Ecto neural progenitor cell (in vitro differentiated cells): ENCODE measurements around the gene EHD4.

Experiments
- DNase-seq: peaks from one replicate; pipeline ENCODE4 v3.0.0-alpha.2; 2018; ENCODE audit warnings: low spot score

Gene EHD4

GRCh38 chr15:41895491-41895890, 76.9 kb downstream of the EHD4 start:
- DNase-seq, result no peak

- DNase-seq, result no peak
Observed at GRCh38 chr15:41894791-41895463, 77.4 kb downstream of the EHD4 start.

GRCh38 chr15:41894251-41894790, 78.0 kb downstream of the EHD4 start:
- no peak for DNase-seq

DNA sequence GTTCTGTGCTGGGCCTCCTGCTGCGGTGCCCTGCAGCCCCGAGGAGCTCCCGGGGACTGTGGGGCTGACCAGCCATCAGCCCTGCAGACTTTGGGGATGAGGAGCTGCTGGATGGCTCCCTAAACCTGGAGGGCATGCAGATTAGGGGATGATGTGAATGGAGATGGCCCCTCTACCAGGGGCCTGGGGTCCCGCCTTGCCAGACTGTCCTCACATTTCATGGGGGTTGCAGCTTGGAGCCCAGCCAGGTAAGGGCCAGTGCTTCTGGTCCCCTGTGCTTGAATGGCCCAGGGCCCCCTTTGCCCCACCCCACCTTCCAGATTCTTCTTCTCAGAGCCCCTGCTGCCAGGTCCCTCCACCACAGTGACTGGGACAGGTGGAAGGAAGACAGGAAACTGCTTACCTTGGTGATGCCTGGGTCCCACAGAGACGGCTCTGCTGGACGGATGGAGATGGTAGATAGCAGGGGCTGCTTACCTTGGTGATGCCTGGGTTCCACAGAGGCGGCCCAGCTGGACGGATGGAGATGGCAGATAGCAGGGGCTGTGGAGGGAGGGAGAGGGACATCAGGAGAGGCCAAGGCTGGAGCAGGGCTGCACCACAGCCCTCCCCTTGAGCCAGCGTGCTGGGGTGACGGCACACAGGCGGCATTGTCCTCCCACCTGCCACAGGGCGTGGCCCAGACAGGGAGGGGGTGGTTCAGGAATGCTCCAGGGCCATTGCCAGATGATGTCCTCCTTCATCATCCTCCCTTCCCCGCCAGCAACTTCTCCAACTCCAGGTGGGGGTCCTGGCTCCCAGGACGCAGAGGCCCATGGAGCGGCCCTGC, 78.7 kb downstream of the EHD4 start, which contains the start of gene SPTBN5:
Gene SPTBN5, minus strand, starts transcription at position 632 of the 829 bp plus-strand sequence. Its CDS starts 556 bp downstream, at position 76.
- DNase-seq, result no peak

DNA sequence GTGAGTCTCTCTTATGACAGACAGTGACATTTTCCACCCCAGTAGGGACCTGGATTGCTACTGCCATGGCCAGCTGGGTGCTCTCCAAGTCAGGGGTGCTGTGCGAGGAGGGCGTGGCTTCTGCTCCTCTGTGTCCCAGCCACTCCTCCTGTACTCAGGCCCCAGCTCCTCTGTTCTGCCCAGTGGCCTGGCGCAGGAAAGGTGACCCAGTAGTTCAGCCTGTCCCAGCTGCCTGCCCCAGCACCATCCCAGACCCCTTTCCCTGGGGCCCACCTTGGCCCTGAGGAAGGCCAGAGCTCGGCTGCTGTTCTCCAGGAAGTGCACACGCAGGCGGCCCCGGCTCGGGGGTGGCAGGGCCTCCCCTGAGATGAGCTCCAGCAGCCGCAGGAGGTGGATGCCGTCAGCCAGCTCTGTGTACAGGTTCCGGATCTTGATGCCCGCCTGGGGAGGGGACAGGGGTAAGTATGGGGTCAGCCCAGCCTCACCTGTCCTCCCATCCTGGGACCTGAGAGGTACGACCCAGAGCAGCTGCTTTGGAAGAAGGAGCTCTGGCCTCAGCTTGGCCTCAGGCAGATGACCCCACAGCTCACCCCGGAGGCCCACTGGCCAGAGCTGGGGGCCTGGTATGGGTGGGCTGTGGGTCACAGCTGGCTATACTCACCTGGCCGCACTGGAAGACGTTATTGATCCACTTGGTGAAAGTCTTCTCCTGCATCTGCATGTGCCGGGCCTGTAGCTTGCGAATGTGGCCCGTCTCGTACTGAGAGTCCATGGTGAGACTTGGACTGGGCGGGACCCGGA, 79.5 kb downstream of the EHD4 start:
- DNase-seq, result no peak

- DNase-seq, result no peak
Observed at GRCh38 chr15:41891946-41892345, 80.4 kb downstream of the EHD4 start.

GRCh38 chr15:41891226-41891625, 81.1 kb downstream of the EHD4 start:
- no peak for DNase-seq

GRCh38 chr15:41890050-41890690, 82.2 kb downstream of the EHD4 start:
- DNase-seq, result no peak

DNA sequence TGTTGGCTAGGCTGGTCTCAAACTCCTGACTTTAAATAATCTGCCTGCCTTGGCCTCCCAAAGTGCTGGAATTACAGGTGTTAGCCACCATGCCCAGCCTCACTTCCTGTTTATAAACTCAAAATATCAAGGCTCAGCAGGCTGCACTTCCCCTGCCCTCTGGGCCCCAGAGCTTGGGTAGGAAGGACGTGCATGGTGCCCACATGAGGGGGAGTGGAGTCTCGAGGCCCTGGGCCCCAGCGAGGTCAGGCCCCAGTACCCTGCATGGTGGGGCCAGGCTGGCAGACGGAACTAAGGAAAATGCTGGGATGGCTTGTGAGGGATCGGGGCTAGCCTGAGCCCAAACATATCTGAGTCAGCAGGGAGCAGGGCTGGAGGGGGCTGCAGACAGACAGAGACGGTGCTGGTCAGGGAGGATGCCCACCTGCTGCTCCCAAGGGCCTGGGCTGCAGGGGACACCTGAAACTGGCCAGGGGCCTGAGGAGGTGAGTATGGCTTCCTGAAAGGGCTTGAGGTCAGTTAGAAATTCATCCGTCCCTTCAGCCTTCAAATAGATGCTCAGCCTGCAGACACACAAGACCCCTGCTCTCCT, 83.6 kb downstream of the EHD4 start:
- DNase-seq, result no peak

GRCh38 chr15:41887893-41888292, 84.5 kb downstream of the EHD4 start:
- no peak for DNase-seq

GRCh38 chr15:41887161-41887560, 85.2 kb downstream of the EHD4 start:
- DNase-seq, result no peak

- DNase-seq, result no peak
Observed at GRCh38 chr15:41886741-41887140, 85.6 kb downstream of the EHD4 start.

DNA sequence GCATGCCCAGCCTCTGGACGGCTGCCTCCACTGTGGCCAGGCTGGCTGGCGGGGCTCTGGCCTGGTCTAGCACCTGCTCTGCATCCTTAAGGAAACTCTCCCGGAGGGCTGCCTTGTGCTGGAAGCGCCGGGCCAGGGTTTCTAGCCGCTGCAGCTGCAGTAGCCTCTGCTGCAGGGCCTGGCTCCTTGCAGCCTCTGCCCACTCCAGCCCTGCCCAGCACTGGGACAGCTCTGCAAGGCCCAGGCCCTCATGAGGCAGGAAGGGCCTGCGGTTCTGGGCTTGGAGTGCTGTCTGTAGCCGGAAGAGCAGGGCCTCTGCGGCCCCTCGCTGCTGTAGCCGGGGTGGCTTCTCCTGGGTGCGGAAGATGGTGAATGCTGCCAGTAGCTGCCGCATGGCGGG, 86.5 kb downstream of the EHD4 start:
- no peak for DNase-seq

DNA sequence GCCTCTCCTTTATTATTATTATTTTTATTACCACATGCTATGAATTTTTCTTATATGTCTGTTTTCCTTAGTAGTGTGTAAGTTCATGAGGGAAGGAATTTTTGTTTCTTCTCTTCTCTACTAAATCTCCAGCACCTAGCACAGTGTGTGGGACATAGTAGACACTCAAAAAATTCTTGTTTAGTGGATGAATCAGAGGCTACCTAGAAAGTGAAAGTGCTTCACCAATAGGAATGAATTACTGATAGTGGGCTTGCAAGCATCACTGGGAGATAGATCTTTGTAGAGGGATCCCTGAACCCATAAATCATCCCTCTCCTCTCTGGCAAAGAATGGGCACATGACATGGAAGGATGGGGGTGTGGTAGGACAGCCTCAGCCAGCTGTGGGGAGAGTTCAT, 87.0 kb downstream of the EHD4 start:
- no peak for DNase-seq

GRCh38 chr15:41884458-41884857, 87.9 kb downstream of the EHD4 start:
- no peak for DNase-seq

GRCh38 chr15:41883484-41883825, 88.9 kb downstream of the EHD4 start:
- DNase-seq, result no peak

- no peak for DNase-seq
Observed at GRCh38 chr15:41882689-41883483, 89.5 kb downstream of the EHD4 start.

- no peak for DNase-seq
Observed at GRCh38 chr15:41881920-41882688, 90.3 kb downstream of the EHD4 start.

DNA sequence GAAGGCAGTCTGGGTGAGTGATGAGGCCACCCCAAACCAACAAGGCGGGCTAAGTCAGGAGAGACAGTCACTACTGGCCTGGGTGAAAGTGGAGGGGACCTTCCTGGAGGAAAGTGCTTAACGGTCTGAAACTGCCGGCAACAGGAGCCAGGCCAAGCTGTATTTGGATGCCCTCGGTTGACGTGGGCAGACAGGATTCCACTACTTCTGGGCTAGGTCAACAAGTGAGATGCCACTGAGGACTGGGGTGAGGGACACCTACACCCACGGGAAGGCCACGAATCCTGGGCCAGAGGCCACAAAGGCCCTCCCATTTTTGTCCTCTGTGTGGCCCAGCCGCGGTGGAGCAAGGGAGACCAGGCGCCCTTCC, 90.8 kb downstream of the EHD4 start:
- no peak for DNase-seq

DNA sequence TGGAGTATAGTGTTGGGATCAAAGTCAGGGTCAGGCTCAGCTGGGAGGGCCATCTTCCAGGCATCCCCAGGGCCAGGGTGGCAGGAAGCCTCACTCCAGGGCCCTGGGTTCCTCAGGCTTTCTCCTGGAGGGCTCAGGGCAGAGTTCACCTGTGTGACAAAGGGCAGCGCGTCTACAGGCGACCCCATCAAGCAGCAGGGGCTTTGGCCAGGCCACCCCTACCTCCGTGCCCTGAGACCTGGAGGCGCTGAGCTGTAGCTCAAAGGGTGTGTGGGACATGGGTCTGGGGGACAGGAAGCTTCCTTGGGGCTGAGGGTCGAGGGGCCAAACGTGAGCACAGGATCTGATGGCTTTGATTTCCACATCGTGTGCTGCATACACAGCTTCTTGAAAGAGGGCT, 91.3 kb downstream of the EHD4 start:
- no peak for DNase-seq
